CD8-positive, alpha-beta memory T cell (primary cell): ENCODE measurements around the gene SEC14L5. TPM values are rescaled to one million over a fixed set of nuclear protein-coding genes. Genes with fewer than 3 reads are reported as not detected.

Experiments
- CTCF ChIA-PET: fragments of 350-600 bp; sonication (Branson Sonifier 250); formaldehyde crosslinking; loops from one replicate; lab custom pipeline; 2021; ENCODE audit warnings: antibody characterized with exemption; lab: Charles Lee
- POLR2A ChIA-PET: fragments of 350-600 bp; sonication (Branson Sonifier 250); formaldehyde crosslinking; loops from one replicate; lab custom pipeline; 2021; ENCODE audit warnings: antibody characterized with exemption; lab: Charles Lee
- DNase-seq, 5 donors: peaks; one replicate each; pipeline versions ENCODE4 v3.0.0 to v3.0.0-alpha.2; 2020 to 2022; ENCODE audit warnings: mixed read lengths in 1 of 5
- H3K27ac ChIP-seq: one replicate; pipeline ENCODE4 v1.7.0; 2013; ENCODE audit warnings: low read depth, mild to moderate bottlenecking, low read length, moderate library complexity
- H3K27me3 ChIP-seq: 2 replicates; pipeline ENCODE4 v1.7.0; 2013; ENCODE audit warnings: low read length, mild to moderate bottlenecking; ENCODE audit not compliant: insufficient read depth, poor library complexity, severe bottlenecking
- H3K36me3 ChIP-seq: 2 replicates; pipeline ENCODE4 v1.7.0; 2013; ENCODE audit warnings: mild to moderate bottlenecking, low read length, moderate library complexity; ENCODE audit not compliant: insufficient read depth
- H3K4me1 ChIP-seq: 2 replicates; pipeline ENCODE4 v1.7.0; 2013; ENCODE audit warnings: mild to moderate bottlenecking, low read length, moderate library complexity; ENCODE audit not compliant: insufficient read depth
- H3K4me3 ChIP-seq: 2 replicates; pipeline ENCODE4 v1.7.0; 2013; ENCODE audit warnings: mild to moderate bottlenecking, low read length
- H3K9me3 ChIP-seq: 2 replicates; pipeline ENCODE4 v1.7.0; 2013; ENCODE audit warnings: mild to moderate bottlenecking, low read length
- H3K27ac Mint-ChIP-seq, 8 donors: one replicate each; pipeline ENCODE4 v1.8.0; 2020 to 2021; ENCODE audit warnings: mixed read lengths in 8 of 8, mild to moderate bottlenecking in 6 of 8, inconsistent platforms in 3 of 8, moderate library complexity in 3 of 8
- H3K27me3 Mint-ChIP-seq, 2 donors: one replicate each; pipeline ENCODE4 v1.8.0; 2020 to 2021; ENCODE audit warnings: mixed read lengths in 2 of 2, mild to moderate bottlenecking in 1 of 2, moderate library complexity in 1 of 2
- H3K36me3 Mint-ChIP-seq, 3 donors: one replicate each; pipeline ENCODE4 v1.8.0; 2020 to 2021; ENCODE audit warnings: mixed read lengths in 3 of 3, inconsistent platforms in 1 of 3, mild to moderate bottlenecking in 1 of 3
- H3K4me1 Mint-ChIP-seq, 3 donors: one replicate each; pipeline ENCODE4 v1.8.0; 2020 to 2021; ENCODE audit warnings: mixed read lengths in 3 of 3, inconsistent platforms in 1 of 3, mild to moderate bottlenecking in 1 of 3
- H3K4me3 Mint-ChIP-seq, 7 donors: one replicate each; pipeline ENCODE4 v1.8.0; 2020 to 2021; ENCODE audit warnings: mixed read lengths in 7 of 7, mild to moderate bottlenecking in 6 of 7, moderate library complexity in 4 of 7, inconsistent platforms in 2 of 7
- H3K9me3 Mint-ChIP-seq, 5 donors: one replicate each; pipeline ENCODE4 v1.8.0; 2020 to 2022; ENCODE audit warnings: mixed read lengths in 5 of 5, mild to moderate bottlenecking in 3 of 5, moderate library complexity in 2 of 5, inconsistent platforms in 1 of 5
- polyA plus RNA-seq: library from polyadenylated mRNA; unstranded; fragments of 300-500 nt; fragmentation: Illumina TruSeq; gene quantifications from one replicate; pipeline ENCODE4 v1.2.3, GENCODE V29; 2021
- total RNA-seq, 2 experiments: library from RNA; stranded (reverse); gene quantifications; one replicate each; pipeline ENCODE4 v1.2.3, GENCODE V29; 2021

The SEC14L5 gene
- total and polyA plus RNA-seq, 3 experiments from 2014 or later: not detected

- ChIA-PET POLR2A (no interaction called here), CTCF (no interaction called here)
- Mint-ChIP-seq H3K27ac (no peak overlapping the region), H3K27me3 (no peaks in the 10 kb centered on the region), H3K4me1 (peaks cover 2 to 8% (median 3%) of the 10 kb centered on the region in 3 donors), H3K4me3 (no peak overlapping the region), H3K9me3 (no peaks in the 10 kb centered on the region), H3K36me3 (peaks cover 0 to 49% (median 6%) of the 10 kb centered on the region in 3 donors)
- Histone ChIP-seq H3K27me3 (no peaks in the 10 kb centered on the region), H3K4me3 (no peak overlapping the region), H3K4me1 (peaks cover 3% of the 10 kb centered on the region), H3K9me3 (no peaks in the 10 kb centered on the region), H3K27ac (no peak overlapping the region), H3K36me3 (no peaks in the 10 kb centered on the region)
- peak in 1 of 5 donors; percentile 42 for DNase-seq
Measured at GRCh38 chr16:5027575-5028235, 69.6 kb downstream of the SEC14L5 start.

- Histone ChIP-seq H3K4me3 (no peak overlapping the region), H3K27me3 (no peaks in the 10 kb centered on the region), H3K36me3 (no peaks in the 10 kb centered on the region), H3K9me3 (no peaks in the 10 kb centered on the region), H3K27ac (no peak overlapping the region), H3K4me1 (peaks cover 11% of the 10 kb centered on the region)
- Mint-ChIP-seq H3K36me3 (peaks cover 0 to 51% (median 7%) of the 10 kb centered on the region in 3 donors), H3K27ac (peak overlapping the region in 1 of 8 donors; percentile 72), H3K4me1 (peaks cover 9 to 16% (median 9%) of the 10 kb centered on the region in 3 donors), H3K9me3 (no peaks in the 10 kb centered on the region), H3K27me3 (no peaks in the 10 kb centered on the region), H3K4me3 (peak overlapping the region in 1 of 7 donors; percentile 72)
- CTCF ChIA-PET: no interaction called here
- peak in 1 of 5 donors; percentile 7 for DNase-seq
- POLR2A ChIA-PET: no interaction called here
Measured at GRCh38 chr16:5028950-5029475, 70.9 kb downstream of the SEC14L5 start.

- CTCF ChIA-PET: no interaction called here
- Mint-ChIP-seq H3K36me3 (peaks cover 0 to 46% (median 7%) of the 10 kb centered on the region in 3 donors), H3K4me1 (peaks cover 12 to 26% (median 17%) of the 10 kb centered on the region in 3 donors)
Measured at GRCh38 chr16:5030251-5030870, 72.2 kb downstream of the SEC14L5 start.

GRCh38 chr16:5031601-5032000 lies 73.5 kb downstream of the SEC14L5 start:
- Mint-ChIP-seq H3K4me3 (peak overlapping the region in 6 of 7 donors; percentile 57 to 83 (median 70)), H3K27me3 (no peaks in the 10 kb centered on the region), H3K36me3 (peaks cover 0 to 44% (median 7%) of the 10 kb centered on the region in 3 donors), H3K4me1 (peaks cover 12 to 26% (median 17%) of the 10 kb centered on the region in 3 donors), H3K27ac (no peak overlapping the region), H3K9me3 (no peaks in the 10 kb centered on the region)
- H3K27ac ChIP-seq: no peak overlapping the region
- CTCF ChIA-PET: interaction anchor here (1.4 kb wide), 1 partner anchor 25 kb away, joined by 5 read pairs; no protein-coding TSS in a partner anchor
- no peak overlapping the region for H3K4me3 ChIP-seq
- H3K36me3 ChIP-seq: no peaks in the 10 kb centered on the region
- peaks cover 18% of the 10 kb centered on the region for H3K4me1 ChIP-seq
- POLR2A ChIA-PET: no interaction called here
- no peaks in the 10 kb centered on the region for H3K9me3 ChIP-seq
- DNase-seq: peak in 1 of 5 donors; percentile 14
- H3K27me3 ChIP-seq: no peaks in the 10 kb centered on the region

More at GRCh38 chr16:5030251-5030870, 72.2 kb downstream of the SEC14L5 start:
- POLR2A ChIA-PET: no interaction called here
- no peaks in the 10 kb centered on the region for H3K9me3 ChIP-seq
- H3K27me3 ChIP-seq: no peaks in the 10 kb centered on the region
- no peaks in the 10 kb centered on the region for H3K27me3 Mint-ChIP-seq
- peak in 1 of 5 donors; percentile 8 for DNase-seq
- peak overlapping the region in 1 of 8 donors; percentile 92 for H3K27ac Mint-ChIP-seq
- H3K4me3 Mint-ChIP-seq: peak overlapping the region in 1 of 7 donors; percentile 72
- H3K27ac ChIP-seq: no peak overlapping the region
- no peaks in the 10 kb centered on the region for H3K36me3 ChIP-seq
- no peak overlapping the region for H3K4me3 ChIP-seq
- no peaks in the 10 kb centered on the region for H3K9me3 Mint-ChIP-seq
- H3K4me1 ChIP-seq: peaks cover 18% of the 10 kb centered on the region

GRCh38 chr16:5032748-5033167 lies 74.6 kb downstream of the SEC14L5 start:
- peak overlapping the region; percentile 68 for H3K4me3 ChIP-seq
- H3K27me3 Mint-ChIP-seq: no peaks in the 10 kb centered on the region
- ChIA-PET CTCF (interaction anchor here (1.4 kb wide), 1 partner anchor 24 kb away, joined by 5 read pairs; no protein-coding TSS in a partner anchor), POLR2A (no interaction called here)
- peaks cover 0 to 35% (median 7%) of the 10 kb centered on the region in 3 donors for H3K36me3 Mint-ChIP-seq
- peaks cover 12 to 26% (median 17%) of the 10 kb centered on the region in 3 donors for H3K4me1 Mint-ChIP-seq
- H3K4me3 Mint-ChIP-seq: peak overlapping the region; percentile 61 to 92 (median 79)
- H3K27ac Mint-ChIP-seq: peak overlapping the region in 7 of 8 donors; percentile 42 to 88 (median 57)
- peak in 1 of 5 donors; percentile 3 for DNase-seq
- H3K36me3 ChIP-seq: no peaks in the 10 kb centered on the region
- peak overlapping the region; percentile 31 for H3K27ac ChIP-seq
- H3K4me1 ChIP-seq: peaks cover 18% of the 10 kb centered on the region
- no peaks in the 10 kb centered on the region for H3K9me3 Mint-ChIP-seq
- no peaks in the 10 kb centered on the region for H3K27me3 ChIP-seq
- no peaks in the 10 kb centered on the region for H3K9me3 ChIP-seq

GRCh38 chr16:5033256-5034166 lies 75.4 kb downstream of the SEC14L5 start, which contains the start of gene NAGPA:
TSS of gene NAGPA (minus strand) at chr16:5033935. CDS start at chr16:5033914, 21 bp downstream.
- Histone ChIP-seq H3K27me3 (no peaks in the 10 kb centered on the region), H3K4me1 (peaks cover 18% of the 10 kb centered on the region), H3K9me3 (no peaks in the 10 kb centered on the region), H3K4me3 (peak within 1 kb of the TSS; percentile 68), H3K27ac (peak within 1 kb of the TSS; percentile 31), H3K36me3 (no peaks in the 10 kb centered on the region)
- H3K9me3 Mint-ChIP-seq: no peaks in the 10 kb centered on the region
- peak within 1 kb of the TSS; percentile 70 to 98 (median 91) for H3K27ac Mint-ChIP-seq
- no peaks in the 10 kb centered on the region for H3K27me3 Mint-ChIP-seq
- peak within 1 kb of the TSS; percentile 87 to 93 (median 90) for H3K4me3 Mint-ChIP-seq
- POLR2A ChIA-PET: interaction anchor here (0.5 to 1.7 kb wide), 4 partner anchors 39 to 1317 kb away, joined by 3 to 10 read pairs (median 4); partner anchors contain the start of genes ALG1, ANKS3, DNAAF8 and TRAP1
- peak; percentile 75 to 90 (median 80) for DNase-seq
- H3K4me1 Mint-ChIP-seq: peaks cover 12 to 26% (median 17%) of the 10 kb centered on the region in 3 donors
- CTCF ChIA-PET: interaction anchor here (0.6 to 1.5 kb wide), 5 partner anchors 23 to 416 kb away, joined by 3 to 4 read pairs (median 3); partner anchors contain the start of genes ALG1, ANKS3 and DNAAF8
- peaks cover 0 to 28% (median 7%) of the 10 kb centered on the region in 3 donors for H3K36me3 Mint-ChIP-seq

- POLR2A ChIA-PET: interaction anchor here (0.9 to 1.7 kb wide), 3 partner anchors 38 to 1317 kb away, joined by 3 to 10 read pairs (median 4); partner anchors contain the start of genes ALG1, ANKS3, DNAAF8 and TRAP1
- H3K27me3 Mint-ChIP-seq: no peaks in the 10 kb centered on the region
Measured at GRCh38 chr16:5034167-5034523, 76.0 kb downstream of the SEC14L5 start.

More at GRCh38 chr16:5034167-5034523, 76.0 kb downstream of the SEC14L5 start:
- no peak for DNase-seq
- H3K27ac Mint-ChIP-seq: peak overlapping the region; percentile 70 to 98 (median 91)
- Histone ChIP-seq H3K27me3 (no peaks in the 10 kb centered on the region), H3K4me3 (peak overlapping the region; percentile 68), H3K4me1 (peaks cover 18% of the 10 kb centered on the region), H3K27ac (peak overlapping the region; percentile 17), H3K9me3 (no peaks in the 10 kb centered on the region), H3K36me3 (no peaks in the 10 kb centered on the region)
- H3K36me3 Mint-ChIP-seq: peaks cover 0 to 22% (median 3%) of the 10 kb centered on the region in 3 donors
- no peaks in the 10 kb centered on the region for H3K9me3 Mint-ChIP-seq
- H3K4me1 Mint-ChIP-seq: peaks cover 12 to 26% (median 17%) of the 10 kb centered on the region in 3 donors
- CTCF ChIA-PET: interaction anchor here (0.6 to 1.5 kb wide), 5 partner anchors 22 to 417 kb away, joined by 3 to 4 read pairs (median 3); partner anchors contain the start of genes ALG1, ANKS3 and DNAAF8
- H3K4me3 Mint-ChIP-seq: peak overlapping the region; percentile 87 to 93 (median 90)
